ENCODE measurements around the gene ZYX. TPM values are rescaled to one million over a fixed set of nuclear protein-coding genes. Genes with fewer than 3 reads are reported as not detected.

ZYX gene, protein sequence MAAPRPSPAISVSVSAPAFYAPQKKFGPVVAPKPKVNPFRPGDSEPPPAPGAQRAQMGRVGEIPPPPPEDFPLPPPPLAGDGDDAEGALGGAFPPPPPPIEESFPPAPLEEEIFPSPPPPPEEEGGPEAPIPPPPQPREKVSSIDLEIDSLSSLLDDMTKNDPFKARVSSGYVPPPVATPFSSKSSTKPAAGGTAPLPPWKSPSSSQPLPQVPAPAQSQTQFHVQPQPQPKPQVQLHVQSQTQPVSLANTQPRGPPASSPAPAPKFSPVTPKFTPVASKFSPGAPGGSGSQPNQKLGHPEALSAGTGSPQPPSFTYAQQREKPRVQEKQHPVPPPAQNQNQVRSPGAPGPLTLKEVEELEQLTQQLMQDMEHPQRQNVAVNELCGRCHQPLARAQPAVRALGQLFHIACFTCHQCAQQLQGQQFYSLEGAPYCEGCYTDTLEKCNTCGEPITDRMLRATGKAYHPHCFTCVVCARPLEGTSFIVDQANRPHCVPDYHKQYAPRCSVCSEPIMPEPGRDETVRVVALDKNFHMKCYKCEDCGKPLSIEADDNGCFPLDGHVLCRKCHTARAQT
- total RNA-seq: 100 to 1,000 TPM in 2 of 3 donors, 10 to 100 TPM in 1; 49.0 to 203 (median 109) TPM
- long read RNA-seq, donor 1, transcript ZYX-201 (10 exons, 2,493 nt): major isoform, 82 of 395 reads
- long read RNA-seq, donor 1, partial matches to known transcripts: 167 of 395 reads
- long read RNA-seq, donor 1, other reads (novel, unspliced or antisense): 144 of 395 reads
- long read RNA-seq, donor 2, transcript ZYX-201 (10 exons, 2,493 nt): major isoform, 13 of 69 reads
- long read RNA-seq, donor 2, partial matches to known transcripts: 37 of 69 reads
- long read RNA-seq, donor 2, other reads (novel, unspliced or antisense): 18 of 69 reads

- peak within 1 kb of the TSS; percentile 77 for H3K4me3 ChIP-seq
- no peaks in the 10 kb centered on the region for H3K36me3 ChIP-seq (ENCODE audit: low read depth)
- ATAC-seq (peak; percentile 91), DNase-seq (peak; percentile 96 to 98 (median 97))
- H3K9me3 ChIP-seq: no peaks in the 10 kb centered on the region
- TF ChIP-seq CTCF (IDR thresholded peaks at IDR 0.05): no peak
- intact Hi-C loops (cut with DNase I, micrococcal nuclease): no loop called here
- peaks cover 29% of the 10 kb centered on the region for H3K4me1 ChIP-seq (ENCODE audit: low read depth)
Observed at GRCh38 chr7:143380646-143381426, at the start of gene ZYX. TSS of gene ZYX (plus strand) at chr7:143381345. CDS start at chr7:143381572, 227 bp downstream.

DNA sequence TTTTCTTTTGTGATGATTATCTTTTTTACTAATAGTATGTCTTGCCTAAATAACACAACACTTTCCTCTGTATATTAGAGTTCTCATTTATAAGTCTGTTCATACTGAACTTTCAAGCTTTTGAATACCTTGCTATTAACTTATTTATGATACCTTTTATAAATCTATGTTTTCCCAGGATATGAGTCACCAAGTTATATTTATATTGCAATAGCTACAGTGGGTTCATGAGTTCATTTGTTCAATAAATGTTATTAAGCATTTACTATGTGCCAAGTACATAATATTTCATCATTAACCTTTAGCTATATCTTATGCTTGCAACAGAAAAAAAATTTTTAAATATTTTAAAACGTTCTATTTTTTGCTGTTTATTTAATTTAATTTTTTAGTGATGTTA lies 46.9 kb upstream of the ZYX start:
- no peaks in the 10 kb centered on the region for H3K36me3 ChIP-seq (ENCODE audit: low read depth)
- no peak for TF ChIP-seq CTCF (IDR thresholded peaks at IDR 0.05)
- intact Hi-C loops (cut with DNase I, micrococcal nuclease): no loop called here
- H3K4me1 ChIP-seq (ENCODE audit: low read depth): no peaks in the 10 kb centered on the region
- DNase-seq (no peak), ATAC-seq (no peak)
- no peaks in the 10 kb centered on the region for H3K9me3 ChIP-seq
- H3K4me3 ChIP-seq: no peak overlapping the region

- Histone ChIP-seq H3K4me3 (no peak overlapping the region), H3K4me1 (ENCODE audit: low read depth) (no peaks in the 10 kb centered on the region), H3K36me3 (ENCODE audit: low read depth) (no peaks in the 10 kb centered on the region), H3K9me3 (no peaks in the 10 kb centered on the region)
- no peak for ATAC-seq
- TF ChIP-seq CTCF (IDR thresholded peaks at IDR 0.05): no peak
- DNase-seq: no peak
- intact Hi-C loops (cut with DNase I, micrococcal nuclease): no loop called here
Observed at GRCh38 chr7:143337216-143337615, 43.9 kb upstream of the ZYX start.

DNA sequence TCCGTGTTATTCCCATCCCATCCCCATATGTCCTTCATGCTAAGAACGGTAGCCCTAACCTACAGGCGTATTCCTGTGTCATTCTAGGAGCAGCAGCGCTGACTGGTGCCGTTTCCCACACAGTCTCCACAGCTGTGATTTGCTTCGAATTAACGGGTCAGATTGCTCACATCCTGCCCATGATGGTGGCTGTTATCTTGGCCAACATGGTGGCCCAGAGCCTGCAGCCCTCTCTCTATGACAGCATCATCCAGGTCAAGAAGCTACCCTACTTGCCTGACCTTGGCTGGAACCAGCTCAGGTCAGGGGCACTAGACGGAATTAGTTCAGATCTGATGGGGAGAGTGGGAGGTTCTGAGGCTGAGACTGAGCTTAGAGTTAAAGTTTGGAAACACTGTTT lies 39.3 kb upstream of the ZYX start:
- TF ChIP-seq CTCF (IDR thresholded peaks at IDR 0.05): no peak
- DNase-seq: no peak
- Histone ChIP-seq H3K9me3 (no peaks in the 10 kb centered on the region), H3K36me3 (ENCODE audit: low read depth) (no peaks in the 10 kb centered on the region), H3K4me1 (ENCODE audit: low read depth) (no peaks in the 10 kb centered on the region), H3K4me3 (no peak overlapping the region)
- ATAC-seq: no peak
- intact Hi-C loops (cut with DNase I, micrococcal nuclease): no loop called here

DNA sequence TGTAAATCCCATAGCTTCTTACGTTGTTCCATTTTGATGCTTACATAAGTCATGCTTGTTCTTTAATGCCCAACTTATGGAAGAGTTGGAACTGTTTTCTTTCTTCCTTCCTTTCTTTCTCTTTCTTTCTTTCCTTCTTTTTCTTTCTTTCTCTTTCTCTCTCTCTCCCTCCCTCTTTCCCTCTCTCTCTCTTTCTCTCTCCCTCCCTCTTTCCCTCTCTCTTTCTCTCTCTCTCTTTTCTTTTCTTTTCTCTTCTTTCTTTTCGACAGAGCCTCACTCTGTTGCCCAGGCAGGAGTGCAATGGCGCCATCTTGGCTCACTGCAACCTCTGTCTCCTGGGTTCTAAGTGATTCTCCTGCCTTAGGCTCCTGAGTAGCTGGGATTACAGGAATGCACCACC lies 37.5 kb upstream of the ZYX start:
- TF ChIP-seq CTCF (IDR thresholded peaks at IDR 0.05): no peak
- Histone ChIP-seq H3K4me3 (no peak overlapping the region), H3K4me1 (ENCODE audit: low read depth) (no peaks in the 10 kb centered on the region), H3K9me3 (no peaks in the 10 kb centered on the region), H3K36me3 (ENCODE audit: low read depth) (no peaks in the 10 kb centered on the region)
- DNase-seq (no peak), ATAC-seq (no peak)
- intact Hi-C loops (cut with DNase I, micrococcal nuclease): no loop called here
